GM12891 (cell line): ENCODE measurements around the gene TMEM220.

Source experiments
- POLR2A ChIP-seq: IDR thresholded peaks from 2 replicates; pipeline ENCODE4 v1.6.1; 2011; ENCODE audit warnings: low read depth, low read length, control low read depth
- POU2F2 ChIP-seq: IDR thresholded peaks from 2 replicates; pipeline ENCODE4 v1.6.1; 2011; ENCODE audit warnings: low read depth, mild to moderate bottlenecking, control low read depth, low read length, moderate library complexity

DNA sequence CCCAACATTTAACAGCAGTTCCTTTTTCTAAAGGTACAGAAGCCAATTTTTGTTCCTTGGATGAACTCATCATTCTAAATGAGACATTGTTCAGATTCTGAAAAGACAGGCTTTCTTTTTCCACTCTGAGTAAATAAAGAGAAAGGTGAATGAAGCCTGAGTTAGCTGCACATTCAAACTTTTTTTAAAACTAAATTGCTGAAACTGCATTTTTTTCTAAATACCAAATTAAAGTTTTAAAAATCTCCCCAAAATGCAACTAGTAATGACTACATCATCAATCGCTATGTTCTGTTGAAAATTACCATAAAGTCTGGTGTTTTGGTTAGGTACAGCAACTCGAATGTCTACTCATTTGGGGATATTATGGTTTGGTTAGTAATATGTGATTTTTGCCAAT, 42.3 kb downstream of the TMEM220 start:
- no peak for TF ChIP-seq POLR2A
- TF ChIP-seq POU2F2 = no peak
